ENCODE data around the gene ING3.

Gene ING3

DNA sequence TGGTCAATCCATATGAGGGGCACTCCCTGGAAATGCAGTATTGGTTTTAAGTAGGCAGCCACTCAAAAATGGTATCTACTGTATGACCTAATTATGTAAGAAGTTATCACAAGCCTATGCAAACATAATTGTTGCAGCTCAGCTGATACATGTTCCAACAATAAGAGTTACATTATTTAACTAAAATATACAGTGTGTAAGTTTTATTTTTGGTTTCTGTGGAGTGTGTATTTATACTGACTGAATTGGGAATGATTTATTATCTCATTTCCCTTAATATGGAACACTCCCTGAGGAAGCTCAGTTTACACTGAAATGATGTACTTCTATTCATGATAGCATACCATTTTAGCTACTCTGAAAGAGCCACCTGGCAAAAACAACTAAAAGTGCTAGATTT, 2.6 kb upstream of the ING3 start:
- H3K4me2 ChIP-seq (ENCODE audit: low read length) = no peak overlapping the region
- no peak overlapping the region for H3K27ac ChIP-seq (ENCODE audit: low read depth, low read length)
- peaks cover 17% of the 10 kb centered on the region for H3K36me3 ChIP-seq (ENCODE audit: control insufficient read depth, low read length)
- no peak overlapping the region for H3K4me3 ChIP-seq (ENCODE audit: low read length)
- peaks cover 23% of the 10 kb centered on the region for H3K4me1 ChIP-seq (ENCODE audit: control insufficient read depth, low read length)
- no peaks in the 10 kb centered on the region for H3K9me3 ChIP-seq (ENCODE audit: control insufficient read depth, insufficient read depth, low read length)
- TF ChIP-seq, protein P1, sequence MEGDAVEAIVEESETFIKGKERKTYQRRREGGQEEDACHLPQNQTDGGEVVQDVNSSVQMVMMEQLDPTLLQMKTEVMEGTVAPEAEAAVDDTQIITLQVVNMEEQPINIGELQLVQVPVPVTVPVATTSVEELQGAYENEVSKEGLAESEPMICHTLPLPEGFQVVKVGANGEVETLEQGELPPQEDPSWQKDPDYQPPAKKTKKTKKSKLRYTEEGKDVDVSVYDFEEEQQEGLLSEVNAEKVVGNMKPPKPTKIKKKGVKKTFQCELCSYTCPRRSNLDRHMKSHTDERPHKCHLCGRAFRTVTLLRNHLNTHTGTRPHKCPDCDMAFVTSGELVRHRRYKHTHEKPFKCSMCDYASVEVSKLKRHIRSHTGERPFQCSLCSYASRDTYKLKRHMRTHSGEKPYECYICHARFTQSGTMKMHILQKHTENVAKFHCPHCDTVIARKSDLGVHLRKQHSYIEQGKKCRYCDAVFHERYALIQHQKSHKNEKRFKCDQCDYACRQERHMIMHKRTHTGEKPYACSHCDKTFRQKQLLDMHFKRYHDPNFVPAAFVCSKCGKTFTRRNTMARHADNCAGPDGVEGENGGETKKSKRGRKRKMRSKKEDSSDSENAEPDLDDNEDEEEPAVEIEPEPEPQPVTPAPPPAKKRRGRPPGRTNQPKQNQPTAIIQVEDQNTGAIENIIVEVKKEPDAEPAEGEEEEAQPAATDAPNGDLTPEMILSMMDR (IDR thresholded peaks at IDR 0.05; ENCODE audit: low read depth, low read length, poor library complexity, severe bottlenecking) = no peak
- no peak for TF ChIP-seq EZH2phosphoT487 (IDR thresholded peaks at IDR 0.05; ENCODE audit: borderline replicate concordance, low read length)
- no peaks in the 10 kb centered on the region for H4K20me1 ChIP-seq (ENCODE audit: control insufficient read depth, insufficient read depth, low read depth, low read length)
- peaks cover 3% of the 10 kb centered on the region; the same call in 1 of the 2 replicates for H3F3A ChIP-seq (ENCODE audit: control insufficient read depth, insufficient read depth)
- no peaks in the 10 kb centered on the region for H3K9me2 ChIP-seq (replicated peaks; ENCODE audit: control insufficient read depth, low read length)
- peaks cover 33% of the 10 kb centered on the region for H3K79me2 ChIP-seq (ENCODE audit: control insufficient read depth, low read length)
- H3K27me3 ChIP-seq (ENCODE audit: control insufficient read depth, low read length) = 0 out of 2 replicates have a peak, but pooled peaks cover 2% of the 10 kb centered on the region

DNA sequence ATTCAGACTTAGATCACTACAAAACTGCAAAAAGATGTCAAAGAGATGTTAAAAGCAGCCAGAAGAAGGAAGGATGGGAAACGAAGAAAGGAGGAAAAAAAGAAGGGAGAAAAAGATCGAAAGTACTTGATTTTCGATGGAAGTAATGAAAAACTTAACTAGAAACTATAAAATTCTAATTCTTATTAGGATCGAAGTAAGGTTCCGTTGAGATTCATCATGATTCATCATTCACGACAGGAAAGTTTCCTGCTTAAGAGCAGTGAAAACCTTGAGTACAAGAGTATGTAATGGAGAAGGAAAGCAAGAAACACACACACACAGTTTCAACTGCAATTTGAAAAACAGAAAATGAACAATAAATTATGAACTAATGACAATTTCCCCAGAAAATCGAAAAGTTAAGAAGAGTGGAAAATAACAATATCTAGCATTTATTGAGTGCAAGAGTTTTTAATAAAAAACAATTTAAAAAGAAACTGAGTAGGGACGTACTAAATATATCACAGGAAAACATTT, 1.1 kb upstream of the ING3 start:
- peak overlapping the region; percentile 97 for H3K4me3 ChIP-seq (ENCODE audit: low read length)
- no peaks in the 10 kb centered on the region for H3K9me3 ChIP-seq (ENCODE audit: control insufficient read depth, insufficient read depth, low read length)
- peak overlapping the region; percentile 69 for H3K4me2 ChIP-seq (ENCODE audit: low read length)
- peaks cover under 1% of the 10 kb centered on the region; the same call in 1 of the 2 replicates for H3F3A ChIP-seq (ENCODE audit: control insufficient read depth, insufficient read depth)
- no peaks in the 10 kb centered on the region for H4K20me1 ChIP-seq (ENCODE audit: control insufficient read depth, insufficient read depth, low read depth, low read length)
- H3K27ac ChIP-seq (ENCODE audit: low read depth, low read length) = peak overlapping the region; percentile 58
- H3K9me2 ChIP-seq (replicated peaks; ENCODE audit: control insufficient read depth, low read length) = no peaks in the 10 kb centered on the region
- TF ChIP-seq, protein P1 (IDR thresholded peaks at IDR 0.05; ENCODE audit: low read depth, low read length, poor library complexity, severe bottlenecking) = no peak
- TF ChIP-seq EZH2phosphoT487 (IDR thresholded peaks at IDR 0.05; ENCODE audit: borderline replicate concordance, low read length) = no peak
- H3K27me3 ChIP-seq (ENCODE audit: control insufficient read depth, low read length) = no peaks in the 10 kb centered on the region
- H3K4me1 ChIP-seq (ENCODE audit: control insufficient read depth, low read length) = peaks cover 23% of the 10 kb centered on the region
- peaks cover 32% of the 10 kb centered on the region for H3K36me3 ChIP-seq (ENCODE audit: control insufficient read depth, low read length)
- H3K79me2 ChIP-seq (ENCODE audit: control insufficient read depth, low read length) = peaks cover 43% of the 10 kb centered on the region

DNA sequence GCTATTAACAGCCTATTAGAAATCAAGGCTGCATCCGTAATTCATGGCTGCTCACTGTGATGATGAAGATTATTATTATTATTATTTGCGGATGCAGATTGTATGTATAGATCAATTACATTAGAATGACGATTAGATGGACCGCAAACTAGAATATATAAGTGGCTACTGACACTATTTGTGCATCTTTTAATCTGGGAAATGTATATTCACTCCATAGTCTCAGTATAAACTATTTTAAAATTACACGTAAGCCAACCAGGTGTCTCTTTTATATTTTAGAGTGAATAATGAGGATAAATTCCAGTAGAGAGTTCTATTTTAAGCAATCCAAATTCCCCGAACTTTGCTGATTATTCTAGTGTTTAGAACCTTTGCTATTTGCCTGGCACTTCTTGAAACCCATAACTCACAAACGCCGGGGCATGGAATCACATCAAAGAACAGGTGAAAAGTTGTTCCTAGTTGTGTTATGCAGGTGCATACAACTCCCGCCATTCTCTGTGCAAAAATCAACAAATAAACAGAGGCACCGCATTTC, 509 bp upstream of the ING3 start:
- Histone ChIP-seq H3K4me1 (ENCODE audit: control insufficient read depth, low read length) (peaks cover 23% of the 10 kb centered on the region), H3K9me3 (ENCODE audit: control insufficient read depth, insufficient read depth, low read length) (no peaks in the 10 kb centered on the region), H3K4me3 (ENCODE audit: low read length) (peak overlapping the region; percentile 97), H3K36me3 (ENCODE audit: control insufficient read depth, low read length) (peaks cover 38% of the 10 kb centered on the region), H3F3A (ENCODE audit: control insufficient read depth, insufficient read depth) (no peaks in the 10 kb centered on the region), H3K4me2 (ENCODE audit: low read length) (peak overlapping the region; percentile 69), H3K27me3 (ENCODE audit: control insufficient read depth, low read length) (no peaks in the 10 kb centered on the region), H4K20me1 (ENCODE audit: control insufficient read depth, insufficient read depth, low read depth, low read length) (no peaks in the 10 kb centered on the region), H3K27ac (ENCODE audit: low read depth, low read length) (peak overlapping the region; percentile 58), H3K9me2 (replicated peaks; ENCODE audit: control insufficient read depth, low read length) (no peaks in the 10 kb centered on the region), H3K79me2 (ENCODE audit: control insufficient read depth, low read length) (peaks cover 43% of the 10 kb centered on the region)
- no peak for TF ChIP-seq EZH2phosphoT487 (IDR thresholded peaks at IDR 0.05; ENCODE audit: borderline replicate concordance, low read length)
- TF ChIP-seq, protein P1 (IDR thresholded peaks at IDR 0.05; ENCODE audit: low read depth, low read length, poor library complexity, severe bottlenecking) = no peak
